ENCODE measurements around the gene SHROOM4.

DNA sequence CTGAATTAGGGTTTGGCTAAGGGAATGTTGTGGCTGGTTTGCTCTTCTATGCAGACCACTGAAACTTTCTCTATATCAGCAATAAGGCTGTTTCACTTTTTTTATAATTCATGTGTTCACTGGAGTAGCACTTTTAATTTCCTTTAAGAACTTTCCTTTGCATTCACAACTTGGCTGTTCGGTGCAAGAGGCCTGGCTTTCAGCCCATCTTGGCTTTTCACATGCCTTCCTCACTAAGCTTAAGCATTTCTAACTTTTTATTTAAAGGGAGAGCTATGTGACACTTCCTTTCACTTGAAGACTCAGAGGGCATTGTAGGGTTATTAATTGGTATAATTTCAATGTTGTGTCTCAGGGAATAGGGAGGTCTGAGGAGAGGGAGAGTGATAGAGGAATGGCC, 142.3 kb downstream of the SHROOM4 start:
- TF ChIP-seq SIN3A (IDR thresholded peaks at IDR 0.05; ENCODE audit: borderline replicate concordance, insufficient read depth, low read length) (no peak), POLR2AphosphoS5 (IDR thresholded peaks at IDR 0.05; ENCODE audit: low read depth, low read length) (no peak)
- TF ChIP-seq, protein P1, sequence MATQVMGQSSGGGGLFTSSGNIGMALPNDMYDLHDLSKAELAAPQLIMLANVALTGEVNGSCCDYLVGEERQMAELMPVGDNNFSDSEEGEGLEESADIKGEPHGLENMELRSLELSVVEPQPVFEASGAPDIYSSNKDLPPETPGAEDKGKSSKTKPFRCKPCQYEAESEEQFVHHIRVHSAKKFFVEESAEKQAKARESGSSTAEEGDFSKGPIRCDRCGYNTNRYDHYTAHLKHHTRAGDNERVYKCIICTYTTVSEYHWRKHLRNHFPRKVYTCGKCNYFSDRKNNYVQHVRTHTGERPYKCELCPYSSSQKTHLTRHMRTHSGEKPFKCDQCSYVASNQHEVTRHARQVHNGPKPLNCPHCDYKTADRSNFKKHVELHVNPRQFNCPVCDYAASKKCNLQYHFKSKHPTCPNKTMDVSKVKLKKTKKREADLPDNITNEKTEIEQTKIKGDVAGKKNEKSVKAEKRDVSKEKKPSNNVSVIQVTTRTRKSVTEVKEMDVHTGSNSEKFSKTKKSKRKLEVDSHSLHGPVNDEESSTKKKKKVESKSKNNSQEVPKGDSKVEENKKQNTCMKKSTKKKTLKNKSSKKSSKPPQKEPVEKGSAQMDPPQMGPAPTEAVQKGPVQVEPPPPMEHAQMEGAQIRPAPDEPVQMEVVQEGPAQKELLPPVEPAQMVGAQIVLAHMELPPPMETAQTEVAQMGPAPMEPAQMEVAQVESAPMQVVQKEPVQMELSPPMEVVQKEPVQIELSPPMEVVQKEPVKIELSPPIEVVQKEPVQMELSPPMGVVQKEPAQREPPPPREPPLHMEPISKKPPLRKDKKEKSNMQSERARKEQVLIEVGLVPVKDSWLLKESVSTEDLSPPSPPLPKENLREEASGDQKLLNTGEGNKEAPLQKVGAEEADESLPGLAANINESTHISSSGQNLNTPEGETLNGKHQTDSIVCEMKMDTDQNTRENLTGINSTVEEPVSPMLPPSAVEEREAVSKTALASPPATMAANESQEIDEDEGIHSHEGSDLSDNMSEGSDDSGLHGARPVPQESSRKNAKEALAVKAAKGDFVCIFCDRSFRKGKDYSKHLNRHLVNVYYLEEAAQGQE (IDR thresholded peaks at IDR 0.05; ENCODE audit: insufficient read depth in 1 of 2, low read depth in 2 of 2, low read length in 2 of 2): no peak
